ENCODE measurements around the gene EXOG. TPM values are rescaled to one million over a fixed set of nuclear protein-coding genes. Genes with fewer than 3 reads are reported as not detected.

EXOG gene
- total and polyA plus RNA-seq, 10 of the 15 experiments (the other 5 are each of a cell fraction or from before 2014, with no cell fraction given): 7.8 to 20.9 (median 19.6) TPM

GRCh38 chr3:38519000-38519399 is 22.9 kb downstream of the EXOG start:
- in situ Hi-C loops (cut with MboI): no loop called here
- POLR2A ChIA-PET: no interaction called here

More at GRCh38 chr3:38519000-38519399, 22.9 kb downstream of the EXOG start:
- ChIA-PET SMC1A (ENCODE audit: uncharacterized antibody, unreplicated experiment) (interaction anchor here (0.9 to 3.5 kb wide), 4 partner anchors 22 to 544 kb away, joined by 3 to 26 read pairs (median 7); partner anchors contain the start of gene EXOG), CTCF (interaction anchor here (0.7 to 7.0 kb wide), 13 partner anchors 9 to 511 kb away, joined by 3 to 120 read pairs (median 3); partner anchors contain the start of genes EXOG and XYLB), RAD21 (ENCODE audit: unreplicated experiment) (interaction anchor here (0.7 to 3.6 kb wide), 4 partner anchors 10 to 481 kb away, joined by 3 to 10 read pairs (median 3); no protein-coding TSS in a partner anchor)
- Histone ChIP-seq H3K4me2 (ENCODE audit: control insufficient read depth, insufficient read depth) (no peak overlapping the region), H3K79me2 (ENCODE audit: control insufficient read depth, insufficient read depth, low read length) (no peaks in the 10 kb centered on the region), H3K4me3 (no peak overlapping the region), H3K36me3 (ENCODE audit: control insufficient read depth in 2 of 2, insufficient read depth in 2 of 2, low read length in 1 of 2) (peaks cover 2 to 12% of the 10 kb centered on the region in 2 experiments; a peak in 3 of 4 replicates), H3K27me3 (replicated peaks in 1 of 2; ENCODE audit: control insufficient read depth in 2 of 2, insufficient read depth in 2 of 2, low read length in 1 of 2) (no peaks in the 10 kb centered on the region), H4K20me1 (ENCODE audit: control insufficient read depth, insufficient read depth) (no peaks in the 10 kb centered on the region), H2AFZ (ENCODE audit: control insufficient read depth, low read depth, low read length) (no peak overlapping the region), H3K9ac (ENCODE audit: control insufficient read depth, insufficient read depth, low read length) (no peak overlapping the region), H3K4me1 (ENCODE audit: control insufficient read depth, insufficient read depth, low read length) (no peaks in the 10 kb centered on the region), H3K27ac (ENCODE audit: control insufficient read depth, insufficient read depth) (no peak overlapping the region), H3K9me3 (replicated peaks; ENCODE audit: control insufficient read depth, insufficient read depth, low read length) (no peaks in the 10 kb centered on the region)
- intact Hi-C loops (cut with micrococcal nuclease; ENCODE audit: unreplicated experiment): no loop called here
- no peak for FAIRE-seq
- no peak for ATAC-seq
- WGBS (ENCODE audit: insufficient coverage, insufficient replicate concordance, low lambda C conversion rate, missing lambda C conversion rate): 100% methylated on average over 1 of the region's 1 CpG
- no TSS peak for BruUV-seq (replicated peaks)
- no peak for DNase-seq (ENCODE audit: low read depth, low spot score)
- TF ChIP-seq SMC3 (IDR thresholded peaks at IDR 0.05; ENCODE audit: borderline replicate concordance, low read length): no peak
- no peak for TF ChIP-seq CHD1 (IDR thresholded peaks at IDR 0.05; ENCODE audit: low read depth, low read length)
- no peak for TF ChIP-seq ZNF592 (IDR thresholded peaks at IDR 0.05)
- TF ChIP-seq TARDBP (IDR thresholded peaks at IDR 0.05; ENCODE audit: borderline replicate concordance): no peak
- TF ChIP-seq SP1 (IDR thresholded peaks at IDR 0.05; ENCODE audit: low read depth, low read length): no peak
- TF ChIP-seq RFX5 (IDR thresholded peaks at IDR 0.05; ENCODE audit: low read depth, low read length): no peak
- TF ChIP-seq KLF5 (IDR thresholded peaks at IDR 0.05; ENCODE audit: partially characterized antibody): no peak
- TF ChIP-seq CTCF (IDR thresholded peaks at IDR 0.05 in 2 of 3, conservative IDR thresholded peaks at IDR 0.05 in 1 of 3; ENCODE audit: control insufficient read depth in 2 of 3, extremely low read depth in 1 of 3, insufficient read depth in 1 of 3, low read depth in 3 of 3, low read length in 3 of 3): no peak
- no peak for TF ChIP-seq MEF2A (IDR thresholded peaks at IDR 0.05; ENCODE audit: insufficient read depth, low read depth, low read length)
- TF ChIP-seq CREB1 (IDR thresholded peaks at IDR 0.05; ENCODE audit: low read depth): no peak
- TF ChIP-seq TCF7 (IDR thresholded peaks at IDR 0.05; ENCODE audit: borderline replicate concordance): no peak
